ENCODE results near the gene MINDY4. TPM values are rescaled to one million over a fixed set of nuclear protein-coding genes. Genes with fewer than 3 reads are reported as not detected.

Gene MINDY4
- polyA plus RNA-seq, 1 experiment: 2.3 TPM

DNA sequence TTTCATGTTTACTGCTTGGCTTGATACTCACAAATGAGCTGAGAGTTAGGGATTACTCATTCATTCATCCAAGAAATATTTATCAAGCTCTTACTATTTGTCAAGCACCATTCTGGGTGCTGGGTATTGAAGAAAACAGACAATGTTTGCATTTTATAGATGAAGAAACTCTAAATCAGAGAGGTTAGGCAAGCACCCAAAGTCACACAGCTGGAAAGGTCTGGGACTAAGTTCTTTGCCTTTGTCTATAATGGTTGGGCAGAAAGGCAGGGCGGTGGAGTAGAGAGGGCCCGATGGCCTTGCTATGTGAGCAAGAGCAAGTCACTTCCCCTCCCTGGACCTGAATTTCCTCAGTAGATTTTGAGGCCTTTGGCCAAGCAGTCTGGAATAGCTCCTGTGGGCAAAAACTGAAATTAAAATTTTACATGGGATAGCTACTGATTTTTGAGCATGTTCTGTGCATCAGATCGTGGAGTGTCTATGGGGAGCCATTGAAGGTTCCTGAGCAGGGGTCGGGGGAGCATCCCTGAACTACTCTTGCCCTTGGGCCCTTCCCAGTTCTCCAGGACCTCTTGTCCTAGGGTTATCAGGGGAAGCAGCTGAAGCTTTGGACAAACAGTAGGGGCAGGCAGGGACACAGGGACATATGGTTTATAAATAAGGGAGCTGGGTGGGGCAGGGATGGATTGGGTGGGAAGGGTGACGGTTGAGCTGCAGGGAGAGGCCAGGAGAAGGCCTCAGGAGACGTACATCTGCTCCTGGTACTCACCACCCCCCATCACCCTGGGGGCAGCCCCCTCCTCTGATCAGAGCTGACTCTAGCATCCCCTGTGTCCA is 163.7 kb downstream of the MINDY4 start:
- Histone ChIP-seq H3K4me3 (ENCODE audit: low read depth, low read length) (no peak overlapping the region), H3K36me3 (ENCODE audit: control insufficient read depth, insufficient read depth, low read length) (no peaks in the 10 kb centered on the region), H3K27me3 (ENCODE audit: control insufficient read depth, insufficient read depth, low read length) (peaks cover 16% of the 10 kb centered on the region)
- ChIA-PET POLR2A (no interaction called here), CTCF (interaction anchor here (0.7 to 1.4 kb wide), 5 partner anchors 9 to 134 kb away, joined by 3 to 4 read pairs (median 3); no protein-coding TSS in a partner anchor)
- TF ChIP-seq, protein P1, sequence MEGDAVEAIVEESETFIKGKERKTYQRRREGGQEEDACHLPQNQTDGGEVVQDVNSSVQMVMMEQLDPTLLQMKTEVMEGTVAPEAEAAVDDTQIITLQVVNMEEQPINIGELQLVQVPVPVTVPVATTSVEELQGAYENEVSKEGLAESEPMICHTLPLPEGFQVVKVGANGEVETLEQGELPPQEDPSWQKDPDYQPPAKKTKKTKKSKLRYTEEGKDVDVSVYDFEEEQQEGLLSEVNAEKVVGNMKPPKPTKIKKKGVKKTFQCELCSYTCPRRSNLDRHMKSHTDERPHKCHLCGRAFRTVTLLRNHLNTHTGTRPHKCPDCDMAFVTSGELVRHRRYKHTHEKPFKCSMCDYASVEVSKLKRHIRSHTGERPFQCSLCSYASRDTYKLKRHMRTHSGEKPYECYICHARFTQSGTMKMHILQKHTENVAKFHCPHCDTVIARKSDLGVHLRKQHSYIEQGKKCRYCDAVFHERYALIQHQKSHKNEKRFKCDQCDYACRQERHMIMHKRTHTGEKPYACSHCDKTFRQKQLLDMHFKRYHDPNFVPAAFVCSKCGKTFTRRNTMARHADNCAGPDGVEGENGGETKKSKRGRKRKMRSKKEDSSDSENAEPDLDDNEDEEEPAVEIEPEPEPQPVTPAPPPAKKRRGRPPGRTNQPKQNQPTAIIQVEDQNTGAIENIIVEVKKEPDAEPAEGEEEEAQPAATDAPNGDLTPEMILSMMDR (IDR thresholded peaks at IDR 0.05; ENCODE audit: insufficient read depth, low read depth, low read length): no peak
- DNase-seq (ENCODE audit: low read depth): no peak

DNA sequence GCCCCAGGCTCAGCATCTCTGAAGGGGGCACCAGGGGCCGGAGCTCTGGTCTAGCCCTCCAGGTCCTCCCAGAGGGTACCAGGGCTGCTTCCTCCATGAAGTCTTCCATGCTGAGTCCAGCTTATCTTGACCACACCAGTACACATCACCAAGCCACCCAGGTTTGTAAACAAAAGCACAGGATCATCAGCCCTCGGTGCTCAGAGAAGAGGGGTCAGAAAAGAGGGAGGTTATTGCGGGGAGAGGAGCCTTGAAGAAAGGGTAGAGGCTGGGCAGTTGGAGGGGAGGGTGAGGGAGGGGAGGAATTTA is 164.3 kb downstream of the MINDY4 start:
- DNase-seq (ENCODE audit: low read depth): no peak
- no peaks in the 10 kb centered on the region for H3K36me3 ChIP-seq (ENCODE audit: control insufficient read depth, insufficient read depth, low read length)
- TF ChIP-seq, protein P1 (IDR thresholded peaks at IDR 0.05; ENCODE audit: insufficient read depth, low read depth, low read length): no peak
- CTCF ChIA-PET: interaction anchor here (0.7 to 4.5 kb wide), 5 partner anchors 13 to 187 kb away, joined by 3 to 51 read pairs (median 3); no protein-coding TSS in a partner anchor
- no peak overlapping the region for H3K4me3 ChIP-seq (ENCODE audit: low read depth, low read length)
- peaks cover 16% of the 10 kb centered on the region for H3K27me3 ChIP-seq (ENCODE audit: control insufficient read depth, insufficient read depth, low read length)
- POLR2A ChIA-PET: no interaction called here

DNA sequence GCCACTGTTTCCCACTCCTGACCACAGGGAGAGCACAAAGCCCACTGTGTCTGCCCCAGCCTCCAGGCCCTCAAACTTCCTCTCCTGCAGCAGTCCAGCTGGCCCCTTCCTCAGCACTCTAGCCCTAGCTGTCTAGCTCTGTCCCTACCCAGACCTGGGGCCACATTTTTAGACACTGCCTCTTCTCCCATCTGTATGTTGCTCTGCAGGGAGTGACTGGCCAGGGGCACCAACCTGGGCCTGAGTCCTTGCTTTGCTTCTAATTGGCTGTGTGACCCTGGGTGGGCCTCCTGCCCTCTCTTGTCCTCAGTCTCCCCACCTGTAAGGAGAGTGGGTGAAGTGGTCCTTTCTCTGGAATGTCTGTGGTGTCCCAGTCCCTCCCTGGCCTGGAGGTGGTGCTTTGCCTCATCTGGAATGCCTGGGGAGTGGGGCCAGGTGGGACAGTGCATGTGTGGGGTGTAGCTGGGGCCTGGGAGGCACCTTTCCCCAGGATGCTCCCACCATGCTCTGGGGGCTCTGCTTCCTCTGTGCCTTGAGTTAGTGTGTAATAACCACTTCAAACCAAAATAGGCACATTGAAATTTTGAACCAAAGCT is 165.5 kb downstream of the MINDY4 start:
- ChIA-PET CTCF (interaction anchor here (1.0 to 4.5 kb wide), 5 partner anchors 14 to 97 kb away, joined by 3 to 51 read pairs (median 15); no protein-coding TSS in a partner anchor), POLR2A (no interaction called here)
- Histone ChIP-seq H3K36me3 (ENCODE audit: control insufficient read depth, insufficient read depth, low read length) (no peaks in the 10 kb centered on the region), H3K4me3 (ENCODE audit: low read depth, low read length) (no peak overlapping the region), H3K27me3 (ENCODE audit: control insufficient read depth, insufficient read depth, low read length) (peaks cover 15% of the 10 kb centered on the region)
- DNase-seq (ENCODE audit: low read depth): no peak
- TF ChIP-seq, protein P1 (IDR thresholded peaks at IDR 0.05; ENCODE audit: insufficient read depth, low read depth, low read length): no peak

DNA sequence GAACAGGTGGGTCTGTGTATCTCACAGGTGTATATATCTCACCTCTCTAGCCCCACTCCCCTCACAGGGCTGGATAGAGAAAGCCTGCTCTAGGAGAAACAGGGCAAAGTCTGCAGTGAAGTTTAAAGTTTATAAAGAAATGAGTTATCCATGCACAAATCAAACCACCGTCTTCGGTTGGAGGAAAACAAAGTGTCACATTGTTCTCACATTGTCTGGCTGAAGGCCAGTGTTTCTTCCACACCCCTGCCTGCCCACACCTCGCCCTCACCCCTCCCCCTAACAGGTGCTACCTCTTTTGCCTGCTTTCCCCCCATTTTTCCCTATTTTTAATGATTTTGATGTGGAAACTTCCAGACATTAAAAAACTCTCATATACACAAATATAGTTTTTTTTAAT is 166.2 kb downstream of the MINDY4 start:
- TF ChIP-seq, protein P1 (IDR thresholded peaks at IDR 0.05; ENCODE audit: insufficient read depth, low read depth, low read length): no peak
- H3K36me3 ChIP-seq (ENCODE audit: control insufficient read depth, insufficient read depth, low read length): no peaks in the 10 kb centered on the region
- no peak overlapping the region for H3K4me3 ChIP-seq (ENCODE audit: low read depth, low read length)
- peaks cover 13% of the 10 kb centered on the region for H3K27me3 ChIP-seq (ENCODE audit: control insufficient read depth, insufficient read depth, low read length)
- ChIA-PET CTCF (interaction anchor here (2.2 to 4.5 kb wide), 6 partner anchors 15 to 136 kb away, joined by 6 to 51 read pairs (median 16); partner anchors contain the start of gene GHRHR), POLR2A (no interaction called here)
- no peak for DNase-seq (ENCODE audit: low read depth)

All from BJ (cell line).